RWPE2 (cell line): Measurements from ENCODE around the gene TRHDE.
"Not testable (repeated sequence)": the region's sequence is repeated elsewhere in the genome, so short reads cannot be mapped to it uniquely, and the experiment has no call there.

Experiments used
- ATAC-seq: fragments of 200-7000 bp; cut with Tn5 transposase; 3 replicates; pipeline ENCODE4 v1.9.1; 2021; ENCODE audit warnings: low read depth
- DNase-seq: peaks from one replicate; pipeline ENCODE4 v3.0.0-alpha.2; 2020; ENCODE audit warnings: low spot score
- H3K27ac ChIP-seq: fragments of 450-650 bp; 2 replicates; pipeline ENCODE4 v1.5.1; 2017; ENCODE audit warnings: mild to moderate bottlenecking; ENCODE audit not compliant: poor library complexity, severe bottlenecking
- H3K27me3 ChIP-seq: fragments of 250-450 bp; sonication (Bioruptor Pico); 2 replicates; pipeline ENCODE4 v1.5.1; 2021; ENCODE audit warnings: mild to moderate bottlenecking, moderate library complexity; ENCODE audit not compliant: insufficient read depth, poor library complexity, severe bottlenecking
- H3K36me3 ChIP-seq: fragments of 250-450 bp; sonication (Bioruptor Pico); 2 replicates; pipeline ENCODE4 v1.5.1; 2020; ENCODE audit warnings: low read depth, mild to moderate bottlenecking, moderate library complexity
- H3K4me1 ChIP-seq: fragments of 250-450 bp; sonication (Bioruptor Pico); 2 replicates; pipeline ENCODE4 v1.5.1; 2021; ENCODE audit warnings: mild to moderate bottlenecking, moderate library complexity; ENCODE audit not compliant: insufficient read depth, poor library complexity, severe bottlenecking
- H3K4me3 ChIP-seq: fragments of 250-450 bp; sonication (Bioruptor Pico); 2 replicates; pipeline ENCODE4 v1.5.1; 2021; ENCODE audit warnings: mild to moderate bottlenecking, moderate library complexity; ENCODE audit not compliant: severe bottlenecking
- H3K9me3 ChIP-seq: fragments of 250-450 bp; sonication (Bioruptor Pico); 2 replicates; pipeline ENCODE4 v1.5.1; 2021; ENCODE audit warnings: mild to moderate bottlenecking, moderate library complexity; ENCODE audit not compliant: severe bottlenecking
- CTCF ChIP-seq: fragments of 450-650 bp; IDR thresholded peaks from one replicate; pipeline ENCODE4 v1.5.1; 2017; ENCODE audit warnings: mild to moderate bottlenecking, moderate library complexity; ENCODE audit not compliant: poor library complexity, severe bottlenecking

TRHDE gene

GRCh38 chr12:72631926-72632685, 359.9 kb downstream of the TRHDE start:
- no peaks in the 10 kb centered on the region for H3K4me1 ChIP-seq
- DNase-seq (no peak), ATAC-seq (no peak)
- TF ChIP-seq CTCF, result no peak
- H3K9me3 ChIP-seq, result no peaks in the 10 kb centered on the region
- peaks cover 2% of the 10 kb centered on the region for H3K27me3 ChIP-seq
- no peak overlapping the region for H3K27ac ChIP-seq
- no peaks in the 10 kb centered on the region for H3K36me3 ChIP-seq
- H3K4me3 ChIP-seq, result no peak overlapping the region

- DNase-seq (no peak), ATAC-seq (no peak)
- Histone ChIP-seq H3K36me3 (no peaks in the 10 kb centered on the region), H3K4me3 (no peak overlapping the region), H3K27ac (no peak overlapping the region), H3K27me3 (peaks cover 8% of the 10 kb centered on the region), H3K4me1 (no peaks in the 10 kb centered on the region), H3K9me3 (no peaks in the 10 kb centered on the region)
- TF ChIP-seq CTCF, result no peak
Measured at GRCh38 chr12:72642706-72643105, 370.5 kb downstream of the TRHDE start.

DNA sequence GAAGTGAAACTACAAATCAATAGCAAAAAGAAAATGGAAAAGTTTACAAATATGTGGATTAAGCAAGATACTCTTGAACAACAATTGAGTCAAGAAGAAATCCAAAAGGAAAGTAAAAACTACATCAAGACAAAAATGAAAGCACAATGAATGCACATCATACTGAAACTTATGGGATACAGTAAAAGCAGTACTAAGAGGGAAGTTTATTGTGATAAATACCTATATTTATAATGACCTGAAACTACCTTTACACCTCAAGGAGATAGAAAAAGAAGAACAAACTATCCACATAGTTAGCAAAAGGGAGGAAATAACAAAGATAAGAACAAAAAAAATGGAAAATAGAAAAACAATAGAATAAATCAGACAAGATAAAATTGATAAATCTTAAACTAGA, 375.0 kb downstream of the TRHDE start:
- Histone ChIP-seq H3K4me1 (no peaks in the 10 kb centered on the region), H3K27me3 (peaks cover 8% of the 10 kb centered on the region), H3K4me3 (no peak overlapping the region), H3K27ac (no peak overlapping the region), H3K36me3 (no peaks in the 10 kb centered on the region), H3K9me3 (no peaks in the 10 kb centered on the region)
- ATAC-seq (no peak), DNase-seq (no peak)
- no peak for TF ChIP-seq CTCF

DNA sequence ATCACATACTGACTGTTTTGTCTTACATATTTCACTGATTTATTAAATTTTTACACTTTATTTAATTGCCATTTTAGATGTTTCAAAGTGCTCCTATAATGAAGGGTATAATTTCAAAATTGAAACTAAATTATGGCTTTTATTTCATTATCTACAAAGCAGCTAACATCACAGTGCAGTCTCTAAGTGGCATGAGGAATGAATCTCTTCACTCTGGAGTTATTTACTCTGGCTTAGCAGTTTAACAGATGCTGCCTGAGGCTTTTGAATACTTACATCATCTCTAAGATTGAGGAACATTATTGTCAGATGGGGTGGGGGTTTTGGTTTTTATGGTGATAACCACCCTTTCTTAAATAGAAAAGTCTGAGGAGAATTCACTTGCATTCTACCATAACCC, 386.4 kb downstream of the TRHDE start:
- ATAC-seq, result no peak
- no peak for DNase-seq
- H3K4me3 ChIP-seq, result no peak overlapping the region
- H3K27me3 ChIP-seq, result no peaks in the 10 kb centered on the region
- H3K4me1 ChIP-seq, result no peaks in the 10 kb centered on the region
- TF ChIP-seq CTCF, result no peak
- no peaks in the 10 kb centered on the region for H3K36me3 ChIP-seq
- no peak overlapping the region for H3K27ac ChIP-seq
- H3K9me3 ChIP-seq, result no peaks in the 10 kb centered on the region

GRCh38 chr12:72660174-72660573, 388.0 kb downstream of the TRHDE start:
- not testable (repeated sequence) for H3K9me3 ChIP-seq, ATAC-seq, H3K4me3 ChIP-seq, H3K27me3 ChIP-seq, H3K4me1 ChIP-seq, H3K36me3 ChIP-seq, H3K27ac ChIP-seq, DNase-seq
